Endothelial cell of umbilical vein (primary cell): ENCODE results near the gene COQ7. TPM values are rescaled to one million over a fixed set of nuclear protein-coding genes. Genes with fewer than 3 reads are reported as not detected.

ENCODE experiments used
- BruUV-seq: library from RNA; stranded (reverse); fragments of 400-500 nt; replicated peaks from 2 replicates; lab custom pipeline; 2021; lab: Mats Ljungman, UMichigan
- CTCF ChIA-PET: fragments of 300-600, 350-600 bp; sonication (Branson Sonifier 250); formaldehyde crosslinking; loops from one replicate; lab custom pipeline; 2021; ENCODE audit warnings: antibody characterized with exemption, inconsistent platforms; lab: Charles Lee
- POLR2A ChIA-PET: fragments of 300-600, 350-600 bp; sonication (Branson Sonifier 250); formaldehyde crosslinking; loops from one replicate; lab custom pipeline; 2021; ENCODE audit warnings: antibody characterized with exemption, inconsistent platforms; lab: Charles Lee
- DNase-seq: peaks from one replicate; pipeline ENCODE4 v3.0.0-alpha.2; 2011; ENCODE audit warnings: low read depth, low spot score
- FAIRE-seq: peaks from 2 replicates; lab custom pipeline; 2011; peaks lifted over from hg19 to GRCh38; lab: Jason Lieb, UNC
- H2AFZ ChIP-seq: 2 replicates; pipeline ENCODE4 v1.6.0; 2012; ENCODE audit warnings: low read depth, low read length, control low read depth, inconsistent platforms
- H3K27ac ChIP-seq: 2 replicates; pipeline ENCODE4 v1.5.1; 2011; ENCODE audit warnings: low read depth, mild to moderate bottlenecking, control low read depth, low read length, moderate library complexity; ENCODE audit not compliant: insufficient read depth
- H3K27me3 ChIP-seq, 2 experiments: 2 replicates each; pipeline versions ENCODE4 v1.6.0 to v1.6.1; 2011; ENCODE audit warnings: low read length in 2 of 2, mixed read lengths in 1 of 2; ENCODE audit not compliant: control insufficient read depth in 2 of 2, insufficient read depth in 2 of 2
- H3K36me3 ChIP-seq, 2 experiments: 2 replicates in 1 of 2; 3 replicates in 1 of 2; pipeline ENCODE4 v1.5.1; 2011; ENCODE audit warnings: low read length in 2 of 2, mild to moderate bottlenecking in 1 of 2, moderate library complexity in 1 of 2; ENCODE audit not compliant: control insufficient read depth in 2 of 2, insufficient read depth in 2 of 2; ENCODE audit errors: extremely low read depth in 1 of 2
- H3K4me1 ChIP-seq: 3 replicates; pipeline ENCODE4 v1.5.1; 2011; ENCODE audit warnings: mild to moderate bottlenecking, low read length; ENCODE audit not compliant: control insufficient read depth, insufficient read depth; ENCODE audit errors: extremely low read depth
- H3K4me2 ChIP-seq: 2 replicates; pipeline ENCODE4 v1.6.1; 2011; ENCODE audit warnings: low read length, control low read depth, mixed read lengths; ENCODE audit not compliant: insufficient read depth
- H3K4me3 ChIP-seq, 3 experiments: fragments of 200-600 bp in 1 of 3; sonication (generic), shearing (Covaris generic) in 1 of 3; replicated peaks in 1 of 3; 2 replicates each; pipeline ENCODE4 v1.5.1; 2011 to 2016; ENCODE audit warnings: control low read depth in 3 of 3, low read length in 3 of 3, mild to moderate bottlenecking in 2 of 3, inconsistent platforms in 1 of 3, low read depth in 1 of 3, moderate library complexity in 1 of 3; ENCODE audit not compliant: insufficient read depth in 1 of 3
- H3K79me2 ChIP-seq: 2 replicates; pipeline ENCODE4 v1.6.0; 2012; ENCODE audit warnings: low read length, inconsistent platforms; ENCODE audit not compliant: control insufficient read depth, insufficient read depth
- H3K9ac ChIP-seq: replicated peaks from 2 replicates; pipeline ENCODE3; 2011; ENCODE audit warnings: low read length, control low read depth; ENCODE audit not compliant: insufficient read depth; ENCODE audit errors: extremely low read depth
- H3K9me1 ChIP-seq: replicated peaks from 3 replicates; pipeline ENCODE4 v1.6.0; 2011; ENCODE audit warnings: mild to moderate bottlenecking, low read length; ENCODE audit not compliant: control insufficient read depth, insufficient read depth; ENCODE audit errors: extremely low read depth
- H3K9me3 ChIP-seq: replicated peaks from 2 replicates; pipeline ENCODE4 v1.5.1; 2012; ENCODE audit warnings: low read length, inconsistent platforms; ENCODE audit not compliant: control insufficient read depth, insufficient read depth
- H4K20me1 ChIP-seq: replicated peaks from 2 replicates; pipeline ENCODE3; 2011; ENCODE audit warnings: mild to moderate bottlenecking, low read length; ENCODE audit not compliant: control insufficient read depth, insufficient read depth; ENCODE audit errors: extremely low read depth
- EZH2 ChIP-seq: IDR thresholded peaks from 2 replicates; pipeline ENCODE4 v1.6.1; 2012; ENCODE audit warnings: borderline replicate concordance, low read depth, mild to moderate bottlenecking, moderate library complexity, low read length, inconsistent platforms; ENCODE audit not compliant: severe bottlenecking
- FOS ChIP-seq: IDR thresholded peaks from 2 replicates; pipeline ENCODE4 v1.6.1; 2011; ENCODE audit warnings: mild to moderate bottlenecking, low read length, moderate library complexity, borderline replicate concordance; ENCODE audit not compliant: insufficient read depth
- GATA2 ChIP-seq: IDR thresholded peaks from 2 replicates; pipeline ENCODE4 v1.7.0; 2011; ENCODE audit warnings: low read depth, mild to moderate bottlenecking, moderate library complexity, mixed read lengths, low read length; ENCODE audit not compliant: insufficient read length, insufficient read depth
- JUN ChIP-seq: IDR thresholded peaks from 2 replicates; pipeline ENCODE4 v1.6.1; 2011; ENCODE audit warnings: borderline replicate concordance, low read depth; ENCODE audit not compliant: insufficient read length, insufficient read depth
- MYC ChIP-seq: IDR thresholded peaks from one replicate; pipeline ENCODE4 v1.6.1; 2011; ENCODE audit warnings: mild to moderate bottlenecking, low read depth, low read length
- POLR2A ChIP-seq: IDR thresholded peaks from 2 replicates; pipeline ENCODE4 v1.6.1; 2012; ENCODE audit warnings: low read depth, mild to moderate bottlenecking, control low read depth, low read length
- POLR2AphosphoS5 ChIP-seq: IDR thresholded peaks from 2 replicates; pipeline ENCODE4 v1.6.1; 2012; ENCODE audit warnings: low read depth, mild to moderate bottlenecking, control low read depth, low read length, moderate library complexity; ENCODE audit not compliant: insufficient read depth
- dilution Hi-C: fragments of 300-500 bp; cut with MboI; formaldehyde crosslinking; loops from one replicate; pipeline ENCODE4 v1.15.0; 2019; ENCODE audit warnings: low sequenced_read_pairs; ENCODE audit not compliant: extremely low pct_ligation_motif_present
- intact Hi-C: fragments of 100-400 bp; cut with micrococcal nuclease; formaldehyde crosslinking; loops from one replicate; pipeline ENCODE4 v1.10.0; 2022
- polyA plus RNA-seq, 4 experiments: library from polyadenylated mRNA; depleted of rRNA in 3 of 4; stranded (reverse) in 3 of 4; unstranded in 1 of 4; fragments of >200 nt; gene quantifications; 2 replicates each; pipeline versions ENCODE4 v1.2.1 to v1.2.3, GENCODE V29; 2011 to 2012; ENCODE audit warnings: missing spikeins in 1 of 4
- total RNA-seq: library from RNA; stranded (reverse); gene quantifications from 2 replicates; pipeline ENCODE4 v1.2.3, GENCODE V29; 2021
- TF ChIP-seq, protein P1 (sequence below), 2 donors: IDR thresholded peaks; 1 replicate in 1 of 2; 2 replicates in 1 of 2; pipeline ENCODE4 v1.5.1; 2011; ENCODE audit warnings: low read length in 2 of 2, mild to moderate bottlenecking in 2 of 2, moderate library complexity in 2 of 2, control low read depth in 1 of 2, inconsistent platforms in 1 of 2, low read depth in 1 of 2; ENCODE audit not compliant: insufficient read depth in 1 of 2; ENCODE audit errors: extremely low read depth in 1 of 2
- TF ChIP-seq, protein P2 (sequence below): IDR thresholded peaks from 2 replicates; pipeline ENCODE4 v1.6.1; 2011; ENCODE audit not compliant: insufficient read depth, insufficient read length

The COQ7 gene
- total and polyA plus RNA-seq, 2 donors (not counting 3 experiments of a cell fraction or from before 2014, with no cell fraction given), result 12.9 to 24.2 TPM

DNA sequence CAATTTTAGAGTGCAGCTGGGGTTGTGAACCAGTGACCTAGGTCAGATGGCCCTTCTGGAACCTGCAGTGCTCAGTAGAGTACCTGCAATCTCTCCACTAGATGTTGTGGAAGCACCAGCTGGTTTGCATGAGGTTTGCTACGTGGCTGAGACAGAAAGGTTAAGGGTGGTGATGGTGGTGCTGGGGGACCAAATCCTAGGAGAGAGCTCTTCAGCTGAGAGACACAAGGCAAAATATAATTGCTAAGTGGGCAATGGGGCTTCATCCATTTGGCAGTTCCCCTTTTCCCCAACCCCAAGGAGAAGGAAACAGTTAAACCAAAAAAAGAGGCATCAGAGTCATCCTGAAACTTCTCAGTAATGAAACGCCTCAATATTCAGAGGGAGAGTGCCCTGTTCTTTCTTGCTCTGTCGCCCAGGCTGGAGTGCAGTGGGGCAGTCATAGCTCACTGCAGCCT, 60.3 kb downstream of the COQ7 start:
- H3K4me2 ChIP-seq, result no peak overlapping the region
- peaks cover 22% of the 10 kb centered on the region for H3K4me1 ChIP-seq
- no peaks in the 10 kb centered on the region for H3K36me3 ChIP-seq
- CTCF ChIA-PET, result interaction anchor here (1.0 to 1.1 kb wide), 3 partner anchors 10 to 52 kb away, joined by 3 read pairs; no protein-coding TSS in a partner anchor
- POLR2A ChIA-PET, result no interaction called here
- no peaks in the 10 kb centered on the region for H3K79me2 ChIP-seq
- H4K20me1 ChIP-seq, result no peaks in the 10 kb centered on the region
- H3K27me3 ChIP-seq, result no peaks in the 10 kb centered on the region
- no peak overlapping the region for H3K27ac ChIP-seq
- DNase-seq, result no peak
- no peak overlapping the region for H3K4me3 ChIP-seq
- H3K9me1 ChIP-seq, result no peaks in the 10 kb centered on the region
- no peak overlapping the region for H3K9ac ChIP-seq
- no peaks in the 10 kb centered on the region for H3K9me3 ChIP-seq
- no peak for FAIRE-seq
- no peak overlapping the region for H2AFZ ChIP-seq
- dilution Hi-C loops, result no loop called here
- TF ChIP-seq GATA2 (no peak), MYC (no peak), EZH2 (no peak), FOS (no peak), POLR2A (no peak), POLR2AphosphoS5 (no peak), JUN (no peak)
- TF ChIP-seq, protein P1, sequence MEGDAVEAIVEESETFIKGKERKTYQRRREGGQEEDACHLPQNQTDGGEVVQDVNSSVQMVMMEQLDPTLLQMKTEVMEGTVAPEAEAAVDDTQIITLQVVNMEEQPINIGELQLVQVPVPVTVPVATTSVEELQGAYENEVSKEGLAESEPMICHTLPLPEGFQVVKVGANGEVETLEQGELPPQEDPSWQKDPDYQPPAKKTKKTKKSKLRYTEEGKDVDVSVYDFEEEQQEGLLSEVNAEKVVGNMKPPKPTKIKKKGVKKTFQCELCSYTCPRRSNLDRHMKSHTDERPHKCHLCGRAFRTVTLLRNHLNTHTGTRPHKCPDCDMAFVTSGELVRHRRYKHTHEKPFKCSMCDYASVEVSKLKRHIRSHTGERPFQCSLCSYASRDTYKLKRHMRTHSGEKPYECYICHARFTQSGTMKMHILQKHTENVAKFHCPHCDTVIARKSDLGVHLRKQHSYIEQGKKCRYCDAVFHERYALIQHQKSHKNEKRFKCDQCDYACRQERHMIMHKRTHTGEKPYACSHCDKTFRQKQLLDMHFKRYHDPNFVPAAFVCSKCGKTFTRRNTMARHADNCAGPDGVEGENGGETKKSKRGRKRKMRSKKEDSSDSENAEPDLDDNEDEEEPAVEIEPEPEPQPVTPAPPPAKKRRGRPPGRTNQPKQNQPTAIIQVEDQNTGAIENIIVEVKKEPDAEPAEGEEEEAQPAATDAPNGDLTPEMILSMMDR (IDR thresholded peaks at IDR 0.05; ENCODE audit: extremely low read depth in 1 of 2, insufficient read depth in 1 of 2, low read depth in 1 of 2, low read length in 2 of 2), result no peak
- TF ChIP-seq, protein P2, sequence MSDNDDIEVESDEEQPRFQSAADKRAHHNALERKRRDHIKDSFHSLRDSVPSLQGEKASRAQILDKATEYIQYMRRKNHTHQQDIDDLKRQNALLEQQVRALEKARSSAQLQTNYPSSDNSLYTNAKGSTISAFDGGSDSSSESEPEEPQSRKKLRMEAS, result no peak
- BruUV-seq, result no TSS peak
- intact Hi-C loops, result no loop called here
